NB4 (cell line): Measurements from ENCODE around the gene TMA7.
A peak's percentile ranks its signal among the peaks of the same experiment; 100 is the strongest.

Source experiments
- DNase-seq: peaks from one replicate; pipeline ENCODE4 v3.0.0; 2010; ENCODE audit warnings: low read depth
- H3K4me3 ChIP-seq: one replicate; pipeline ENCODE4 v1.5.1; 2011; ENCODE audit warnings: mild to moderate bottlenecking, low read depth, low read length, moderate library complexity
- MYC ChIP-seq: IDR thresholded peaks from 2 replicates; pipeline ENCODE4 v1.6.1; 2011; ENCODE audit warnings: low read depth, low read length
- POLR2A ChIP-seq: IDR thresholded peaks from 2 replicates; pipeline ENCODE4 v1.6.1; 2011; ENCODE audit warnings: mild to moderate bottlenecking; ENCODE audit not compliant: insufficient read length; ENCODE audit errors: extremely low read depth
- TF ChIP-seq, protein P1 (sequence below): IDR thresholded peaks from one replicate; pipeline ENCODE4 v1.5.1; 2012; ENCODE audit warnings: low read depth, low read length
- TF ChIP-seq, protein P2 (sequence below): IDR thresholded peaks from 2 replicates; pipeline ENCODE4 v1.6.1; 2011; ENCODE audit warnings: low read depth, low read length

TMA7 gene

DNA sequence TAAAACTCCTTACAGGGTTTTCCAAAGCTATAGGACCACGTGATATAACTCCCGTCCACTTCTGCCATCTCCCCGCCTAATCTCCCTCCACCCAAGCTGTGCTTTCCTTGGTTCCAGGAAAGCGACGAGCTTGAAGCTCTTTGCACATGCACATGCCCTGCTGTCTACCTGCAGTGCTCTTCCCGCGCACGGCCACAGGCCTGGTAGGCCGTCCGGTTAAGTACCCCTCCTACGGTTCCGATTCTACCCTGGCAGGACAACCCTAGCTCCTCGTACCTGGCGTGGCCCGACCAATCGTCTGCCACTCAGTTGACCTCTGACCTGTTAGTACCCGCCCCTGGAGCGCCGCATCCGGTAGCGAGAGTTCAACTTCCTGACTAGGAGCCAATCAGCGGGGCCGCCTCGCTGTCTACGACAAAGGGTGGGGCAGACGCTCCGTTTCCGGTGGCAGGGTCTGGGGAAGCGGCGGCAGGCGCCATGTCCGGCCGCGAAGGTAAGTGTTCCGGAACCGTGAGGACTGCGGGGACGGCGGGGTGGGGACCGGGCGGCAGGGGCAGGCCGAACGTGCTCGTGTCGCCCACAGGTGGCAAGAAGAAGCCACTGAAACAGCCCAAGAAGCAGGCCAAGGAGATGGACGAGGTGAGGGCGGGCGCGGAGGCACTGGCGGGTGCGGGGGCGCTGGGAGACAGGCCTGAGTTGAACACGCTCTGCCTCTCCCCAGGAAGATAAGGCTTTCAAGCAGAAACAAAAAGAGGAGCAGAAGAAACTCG is at the start of gene TMA7, which contains the start of gene CCDC51:
TMA7 (plus strand) TSS at position 438 of the 770 bp plus-strand sequence; CDS start at position 478, 40 bp downstream.
CCDC51 (minus strand) TSS at position 300 of the 770 bp plus-strand sequence. CDS start 4,991 bp downstream, outside the sequence.
- peak; percentile 98 for DNase-seq
- peak within 1 kb of the TSS; percentile 99 for H3K4me3 ChIP-seq
- TF ChIP-seq, protein P1, sequence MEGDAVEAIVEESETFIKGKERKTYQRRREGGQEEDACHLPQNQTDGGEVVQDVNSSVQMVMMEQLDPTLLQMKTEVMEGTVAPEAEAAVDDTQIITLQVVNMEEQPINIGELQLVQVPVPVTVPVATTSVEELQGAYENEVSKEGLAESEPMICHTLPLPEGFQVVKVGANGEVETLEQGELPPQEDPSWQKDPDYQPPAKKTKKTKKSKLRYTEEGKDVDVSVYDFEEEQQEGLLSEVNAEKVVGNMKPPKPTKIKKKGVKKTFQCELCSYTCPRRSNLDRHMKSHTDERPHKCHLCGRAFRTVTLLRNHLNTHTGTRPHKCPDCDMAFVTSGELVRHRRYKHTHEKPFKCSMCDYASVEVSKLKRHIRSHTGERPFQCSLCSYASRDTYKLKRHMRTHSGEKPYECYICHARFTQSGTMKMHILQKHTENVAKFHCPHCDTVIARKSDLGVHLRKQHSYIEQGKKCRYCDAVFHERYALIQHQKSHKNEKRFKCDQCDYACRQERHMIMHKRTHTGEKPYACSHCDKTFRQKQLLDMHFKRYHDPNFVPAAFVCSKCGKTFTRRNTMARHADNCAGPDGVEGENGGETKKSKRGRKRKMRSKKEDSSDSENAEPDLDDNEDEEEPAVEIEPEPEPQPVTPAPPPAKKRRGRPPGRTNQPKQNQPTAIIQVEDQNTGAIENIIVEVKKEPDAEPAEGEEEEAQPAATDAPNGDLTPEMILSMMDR = no peak
- peak; percentile 76 for TF ChIP-seq MYC
- TF ChIP-seq POLR2A = peak; percentile 85
- TF ChIP-seq, protein P2, sequence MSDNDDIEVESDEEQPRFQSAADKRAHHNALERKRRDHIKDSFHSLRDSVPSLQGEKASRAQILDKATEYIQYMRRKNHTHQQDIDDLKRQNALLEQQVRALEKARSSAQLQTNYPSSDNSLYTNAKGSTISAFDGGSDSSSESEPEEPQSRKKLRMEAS = peak; percentile 55

DNA sequence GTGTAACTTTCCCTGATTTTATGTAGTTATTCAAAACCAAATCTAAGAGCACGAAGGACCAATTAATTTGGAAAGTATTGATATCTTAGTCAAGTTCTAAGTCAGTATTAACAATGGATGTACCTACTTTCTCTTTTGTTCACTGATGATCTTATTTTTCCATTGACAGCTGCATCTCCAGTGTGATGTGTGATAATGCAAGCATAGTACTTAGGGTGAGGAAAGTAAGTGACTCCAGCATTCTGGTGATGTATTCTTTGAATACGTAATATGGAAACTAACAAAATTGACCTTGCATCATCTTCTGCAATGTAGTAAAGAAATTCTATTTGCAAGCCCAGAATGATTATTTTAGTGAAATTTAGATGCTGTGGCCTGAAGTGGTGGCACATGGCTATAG is 45.7 kb upstream of the TMA7 start:
- H3K4me3 ChIP-seq = no peak overlapping the region
- TF ChIP-seq, protein P1 = no peak
- TF ChIP-seq POLR2A (no peak), MYC (no peak)
- TF ChIP-seq, protein P2 = no peak
- DNase-seq = no peak

DNA sequence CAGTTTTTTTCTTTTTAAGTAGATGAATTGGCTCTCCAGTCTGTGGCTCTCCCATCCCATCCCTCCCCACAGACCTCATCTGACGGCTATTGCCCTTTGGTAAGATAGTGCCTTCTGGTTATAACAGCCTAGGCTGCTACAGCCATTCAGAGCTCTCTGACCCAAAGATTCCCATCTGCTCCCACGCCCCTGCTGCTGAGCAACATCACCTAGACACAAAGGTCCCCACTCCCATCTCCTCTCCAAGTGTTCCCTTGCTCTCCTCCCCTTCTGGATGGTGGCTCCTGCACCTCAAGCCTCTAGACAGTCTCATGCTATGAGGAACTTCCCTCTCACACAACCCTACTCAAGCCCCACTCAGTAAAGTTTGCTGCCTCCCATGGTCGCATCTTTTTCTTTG is 44.3 kb upstream of the TMA7 start:
- no peak overlapping the region for H3K4me3 ChIP-seq
- TF ChIP-seq POLR2A (no peak), MYC (no peak)
- TF ChIP-seq, protein P2 = no peak
- TF ChIP-seq, protein P1 = no peak
- no peak for DNase-seq

DNA sequence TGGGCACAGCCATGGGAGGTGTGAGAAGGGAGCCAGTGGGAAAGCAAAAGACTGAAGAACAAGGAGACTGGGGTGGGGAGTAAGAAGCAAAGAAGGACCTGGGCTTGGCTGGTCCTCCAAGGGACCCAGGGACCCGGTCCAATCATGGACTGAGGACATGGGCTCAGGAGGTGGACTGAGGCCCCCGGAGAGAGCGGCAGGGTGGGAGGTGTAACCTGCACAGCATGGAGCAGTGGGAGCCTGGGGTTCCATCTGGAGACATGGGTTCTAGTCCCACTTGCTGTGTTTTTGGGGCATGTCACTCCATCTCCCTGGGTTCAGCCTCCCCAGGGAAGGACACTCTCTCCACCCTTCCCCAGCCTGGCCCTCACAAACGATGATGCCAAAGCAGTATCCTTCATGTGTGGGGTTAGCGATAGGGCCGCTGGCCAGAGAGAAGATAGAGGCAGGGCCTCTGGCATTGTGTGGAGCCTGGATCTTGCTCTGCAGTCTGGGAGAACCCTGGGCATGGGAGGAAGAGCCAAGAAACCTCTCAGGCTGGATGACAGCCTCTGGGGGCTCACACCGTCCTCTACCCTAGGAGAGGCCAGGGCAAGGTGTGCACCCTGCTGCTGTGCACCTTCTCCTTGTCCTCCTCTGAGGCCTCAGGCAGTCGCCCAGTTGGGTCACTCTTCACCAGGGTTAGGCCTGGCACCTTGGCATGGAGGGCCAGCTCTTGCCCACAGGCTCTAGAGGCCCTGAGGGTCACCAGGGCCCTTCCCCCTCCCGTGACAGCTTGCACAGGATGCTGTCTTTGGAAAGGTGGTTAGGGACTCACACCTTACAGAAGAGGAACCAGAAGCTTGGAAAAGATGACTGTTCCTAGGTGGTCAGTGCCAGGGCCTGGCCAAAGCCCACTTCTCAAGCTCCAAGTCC is 42.0 kb upstream of the TMA7 start:
- DNase-seq = no peak
- TF ChIP-seq, protein P2 = no peak
- TF ChIP-seq POLR2A (no peak), MYC (no peak)
- TF ChIP-seq, protein P1 = no peak
- H3K4me3 ChIP-seq = no peak overlapping the region

DNA sequence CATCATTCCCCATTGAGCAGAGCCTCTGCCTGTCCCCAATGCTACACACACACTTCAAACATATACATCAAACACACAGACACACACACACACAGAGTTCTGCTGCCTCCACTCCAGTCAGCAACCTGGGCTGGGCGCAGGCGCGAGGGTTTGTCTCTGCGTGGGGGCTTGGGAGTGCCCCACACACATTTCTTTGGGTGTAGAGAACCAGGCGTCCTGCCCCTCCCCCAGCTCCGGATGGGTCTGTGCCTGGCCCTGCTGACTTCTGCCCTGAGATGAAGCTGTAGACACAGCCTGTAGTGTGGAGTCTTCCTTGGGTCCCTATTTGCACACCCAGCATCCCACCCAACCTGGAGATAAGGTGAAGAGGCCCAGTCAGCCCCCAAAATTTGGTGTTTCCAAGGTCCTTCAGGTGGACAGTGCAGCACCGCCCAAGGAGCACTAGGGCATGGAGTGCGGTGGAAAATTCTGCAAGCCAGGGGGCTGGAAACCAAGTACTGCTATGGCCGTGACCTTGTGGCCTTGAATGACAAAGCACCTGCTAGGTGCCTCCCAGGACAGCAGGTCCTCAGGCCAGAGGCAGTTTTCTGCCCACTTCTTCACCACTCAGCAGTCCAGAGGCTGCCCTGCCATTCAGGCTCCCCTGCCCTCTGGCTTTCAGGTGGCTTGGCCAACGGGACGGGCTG is 41.2 kb upstream of the TMA7 start:
- DNase-seq = no peak
- H3K4me3 ChIP-seq = no peak overlapping the region

More for the DNA sequence above, 41.2 kb upstream of the TMA7 start:
- TF ChIP-seq POLR2A (no peak), MYC (no peak)
- TF ChIP-seq, protein P2 = no peak
- TF ChIP-seq, protein P1 = no peak
